Measurements from ENCODE around the gene CPM. TPM values are rescaled to one million over a fixed set of nuclear protein-coding genes. Genes with fewer than 3 reads are reported as not detected.

Gene CPM
- total and polyA plus RNA-seq, 2 of the 4 experiments (the other 2 are of a cell fraction) = 2.0 to 8.8 TPM

DNA sequence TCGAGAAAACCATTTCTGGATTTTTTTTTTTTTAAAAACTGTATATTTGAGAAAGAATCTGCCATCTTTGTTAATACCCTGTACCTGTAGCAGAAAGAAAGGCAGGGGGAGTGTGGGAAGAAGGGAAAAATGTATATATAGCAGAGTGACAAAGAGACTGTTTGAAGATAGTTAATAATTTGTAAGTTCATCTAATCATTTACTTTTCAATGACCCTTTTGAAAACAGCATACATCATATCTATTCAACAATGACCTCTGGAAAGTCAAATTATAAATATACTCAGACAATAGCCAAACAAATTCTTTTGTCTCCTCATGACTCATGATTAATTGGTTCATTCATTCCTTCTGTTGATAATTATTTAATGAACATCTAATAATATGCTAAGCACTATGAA lies 10.9 kb upstream of the CPM start:
- H3K23ac ChIP-seq (ENCODE audit: low read depth, low read length) = no peak overlapping the region
- POLR2A ChIA-PET (ENCODE audit: unreplicated experiment) = no interaction called here
- H4K20me1 ChIP-seq (ENCODE audit: insufficient read depth, low read length) = no peaks in the 10 kb centered on the region
- H3K9me1 ChIP-seq (ENCODE audit: insufficient read depth, low read length) = no peaks in the 10 kb centered on the region
- no CpG with 5 or more reads among the region's 1 CpG for WGBS, 2 experiments (ENCODE audit: extremely low coverage in 2 of 2, insufficient read length in 1 of 2)
- no peak overlapping the region for H3K4ac ChIP-seq (ENCODE audit: low read depth, low read length)
- no peak overlapping the region for H4K8ac ChIP-seq (ENCODE audit: low read depth in 2 of 2, low read length in 2 of 2)
- no peaks in the 10 kb centered on the region; the same call in 1 of the 2 replicates for H3K27me3 ChIP-seq (ENCODE audit: control insufficient read depth, insufficient read depth, low read length)
- no peak overlapping the region for H2BK5ac ChIP-seq (ENCODE audit: low read depth, low read length, poor library complexity, severe bottlenecking)
- TF ChIP-seq FOS (IDR thresholded peaks at IDR 0.05; ENCODE audit: low read depth, low read length) (no peak), MXI1 (IDR thresholded peaks at IDR 0.05; ENCODE audit: borderline replicate concordance, low read depth, low read length) (no peak), CTCF (conservative IDR thresholded peaks at IDR 0.05; ENCODE audit: low read depth, low read length) (no peak), CEBPB (IDR thresholded peaks at IDR 0.05; ENCODE audit: low read depth, low read length) (no peak), RCOR1 (IDR thresholded peaks at IDR 0.05; ENCODE audit: insufficient replicate concordance, low read length) (no peak), MAZ (IDR thresholded peaks at IDR 0.05; ENCODE audit: borderline replicate concordance, low read depth, low read length) (no peak), NFE2L2 (IDR thresholded peaks at IDR 0.05; ENCODE audit: low read depth, low read length) (no peak), RFX5 (IDR thresholded peaks at IDR 0.05; ENCODE audit: low read depth, low read length) (no peak), MAFK (IDR thresholded peaks at IDR 0.05; ENCODE audit: low read depth, low read length) (no peak), BHLHE40 (IDR thresholded peaks at IDR 0.05; ENCODE audit: low read depth, low read length) (no peak), POLR2A (IDR thresholded peaks at IDR 0.05; ENCODE audit: low read depth, low read length) (no peak), RAD21 (IDR thresholded peaks at IDR 0.05; ENCODE audit: low read length) (no peak), SMC3 (IDR thresholded peaks at IDR 0.05; ENCODE audit: low read depth, low read length) (no peak), CHD1 (IDR thresholded peaks at IDR 0.05; ENCODE audit: low read depth, low read length) (no peak)
- TF ChIP-seq, protein P1, sequence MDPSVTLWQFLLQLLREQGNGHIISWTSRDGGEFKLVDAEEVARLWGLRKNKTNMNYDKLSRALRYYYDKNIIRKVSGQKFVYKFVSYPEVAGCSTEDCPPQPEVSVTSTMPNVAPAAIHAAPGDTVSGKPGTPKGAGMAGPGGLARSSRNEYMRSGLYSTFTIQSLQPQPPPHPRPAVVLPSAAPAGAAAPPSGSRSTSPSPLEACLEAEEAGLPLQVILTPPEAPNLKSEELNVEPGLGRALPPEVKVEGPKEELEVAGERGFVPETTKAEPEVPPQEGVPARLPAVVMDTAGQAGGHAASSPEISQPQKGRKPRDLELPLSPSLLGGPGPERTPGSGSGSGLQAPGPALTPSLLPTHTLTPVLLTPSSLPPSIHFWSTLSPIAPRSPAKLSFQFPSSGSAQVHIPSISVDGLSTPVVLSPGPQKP (IDR thresholded peaks at IDR 0.05; ENCODE audit: borderline replicate concordance, low read depth, low read length) = no peak
- TF ChIP-seq, protein P2, sequence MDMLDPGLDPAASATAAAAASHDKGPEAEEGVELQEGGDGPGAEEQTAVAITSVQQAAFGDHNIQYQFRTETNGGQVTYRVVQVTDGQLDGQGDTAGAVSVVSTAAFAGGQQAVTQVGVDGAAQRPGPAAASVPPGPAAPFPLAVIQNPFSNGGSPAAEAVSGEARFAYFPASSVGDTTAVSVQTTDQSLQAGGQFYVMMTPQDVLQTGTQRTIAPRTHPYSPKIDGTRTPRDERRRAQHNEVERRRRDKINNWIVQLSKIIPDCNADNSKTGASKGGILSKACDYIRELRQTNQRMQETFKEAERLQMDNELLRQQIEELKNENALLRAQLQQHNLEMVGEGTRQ (IDR thresholded peaks at IDR 0.05; ENCODE audit: low read depth, low read length) = no peak
- H2BK15ac ChIP-seq (ENCODE audit: low read depth, low read length) = no peak overlapping the region
- H3K18ac ChIP-seq (ENCODE audit: low read depth, low read length) = no peak overlapping the region
- CTCF ChIA-PET = interaction anchor here (0.6 kb wide), 3 partner anchors 696 to 1296 kb away, joined by 3 to 5 read pairs (median 4); no protein-coding TSS in a partner anchor
- H3K9me3 ChIP-seq (ENCODE audit: control insufficient read depth, insufficient read depth, low read length) = no peaks in the 10 kb centered on the region
- H2BK120ac ChIP-seq (ENCODE audit: low read depth, low read length) = no peak overlapping the region
- ATAC-seq (ENCODE audit: low read depth) (no peak), DNase-seq (no peak)
- H3K14ac ChIP-seq (replicated peaks; ENCODE audit: low read depth, low read length) = no peak overlapping the region
- no peak overlapping the region for H3K4me2 ChIP-seq (ENCODE audit: low read depth, low read length)
- H3K79me1 ChIP-seq (ENCODE audit: low read depth in 1 of 2, low read length in 2 of 2) = no peaks in the 10 kb centered on the region
- H3K4me1 ChIP-seq (ENCODE audit: control insufficient read depth, insufficient read depth, low read length) = no peaks in the 10 kb centered on the region
- no peak overlapping the region for H4K91ac ChIP-seq (ENCODE audit: insufficient read depth, low read depth, low read length)
- no peak overlapping the region for H3K4me3 ChIP-seq (ENCODE audit: insufficient read depth, low read depth, low read length)
- dilution Hi-C loops (cut with HindIII; ENCODE audit: low sequenced_read_pairs, unreplicated experiment) (no loop called here), intact Hi-C loops (cut with micrococcal nuclease) (no loop called here), in situ Hi-C loops (cut with MboI; ENCODE audit: low sequenced_read_pairs) (no loop called here)
- H2AK5ac ChIP-seq (ENCODE audit: low read depth, low read length) = no peak overlapping the region
- H3K36me3 ChIP-seq (ENCODE audit: control insufficient read depth, insufficient read depth, low read length) = no peaks in the 10 kb centered on the region
- no peak overlapping the region for H2AK9ac ChIP-seq (replicated peaks; ENCODE audit: low read depth, low read length, poor library complexity)
- no peak overlapping the region for H2BK20ac ChIP-seq (ENCODE audit: low read depth, low read length)
- no peak overlapping the region for H2AFZ ChIP-seq (replicated peaks; ENCODE audit: low read length, poor library complexity)
- BruUV-seq (replicated peaks) = no TSS peak
- H3K27ac ChIP-seq (ENCODE audit: insufficient read depth, low read length) = no peak overlapping the region
- no peak overlapping the region for H3K56ac ChIP-seq (ENCODE audit: extremely low read depth, insufficient read depth, low read length)
- H4K5ac ChIP-seq (ENCODE audit: low read depth, low read length) = no peak overlapping the region
- H3K9ac ChIP-seq (ENCODE audit: low read depth, low read length) = no peak overlapping the region
